Ecto neural progenitor cell (in vitro differentiated cells): Measurements from ENCODE around the gene CD3D.
"Not testable (repeated sequence)": the region's sequence is repeated elsewhere in the genome, so short reads cannot be mapped to it uniquely, and the experiment has no call there.

Source experiments
- DNase-seq: peaks from one replicate; pipeline ENCODE4 v3.0.0-alpha.2; 2018; ENCODE audit warnings: low spot score

Gene CD3D

DNA sequence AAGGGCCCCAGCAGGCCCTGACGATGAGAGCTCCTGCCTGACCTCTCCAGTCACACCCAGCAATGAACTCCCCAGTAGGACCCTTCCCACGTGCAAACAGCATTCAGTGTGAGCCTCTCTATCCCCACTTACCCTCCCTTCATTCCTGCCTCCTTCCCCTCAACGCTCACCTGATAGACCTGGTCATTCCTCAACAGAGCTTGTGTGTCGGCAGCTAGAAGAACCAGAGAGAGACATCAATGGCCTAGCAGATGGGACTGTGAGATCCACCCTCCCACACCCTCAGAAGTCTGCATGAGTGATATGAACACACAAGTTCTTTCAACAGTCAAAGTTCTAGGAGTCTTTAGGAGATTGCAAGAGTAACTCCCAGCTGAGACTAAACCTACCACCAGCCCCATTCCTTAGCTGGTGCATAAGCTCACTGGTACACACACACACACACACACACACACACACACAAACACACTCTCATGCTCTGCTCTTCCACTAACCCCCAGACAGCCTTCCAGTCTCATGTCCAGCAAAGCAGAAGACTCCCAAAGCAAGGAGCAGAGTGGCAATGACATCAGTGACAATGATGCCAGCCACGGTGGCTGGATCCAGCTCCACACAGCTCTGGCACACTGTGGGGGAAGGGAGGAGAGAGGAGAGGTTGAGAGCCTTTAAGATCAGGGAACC is 3.1 kb downstream of the CD3D start:
- no peak for DNase-seq

DNA sequence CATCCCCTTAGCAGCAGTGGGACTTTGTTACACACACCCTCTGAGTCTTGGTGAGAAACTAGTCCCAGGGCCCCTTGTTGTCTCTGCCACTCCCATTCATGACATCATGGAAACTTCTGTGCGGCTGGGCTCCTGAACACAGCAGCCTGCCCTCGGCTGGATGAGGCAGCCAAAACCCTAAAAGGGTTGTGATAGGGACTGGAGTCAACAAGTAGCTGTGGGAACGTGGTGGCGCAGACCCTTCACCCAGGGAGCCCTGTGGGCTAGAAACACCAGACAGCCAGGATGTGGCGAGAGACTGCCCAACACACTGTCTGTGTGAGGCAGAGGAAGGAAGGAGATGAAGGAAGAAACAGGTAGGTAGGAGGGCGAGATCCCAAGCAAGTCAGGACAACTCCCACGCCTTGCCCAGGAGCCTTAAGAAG is 3.9 kb downstream of the CD3D start:
- DNase-seq, result no peak

DNA sequence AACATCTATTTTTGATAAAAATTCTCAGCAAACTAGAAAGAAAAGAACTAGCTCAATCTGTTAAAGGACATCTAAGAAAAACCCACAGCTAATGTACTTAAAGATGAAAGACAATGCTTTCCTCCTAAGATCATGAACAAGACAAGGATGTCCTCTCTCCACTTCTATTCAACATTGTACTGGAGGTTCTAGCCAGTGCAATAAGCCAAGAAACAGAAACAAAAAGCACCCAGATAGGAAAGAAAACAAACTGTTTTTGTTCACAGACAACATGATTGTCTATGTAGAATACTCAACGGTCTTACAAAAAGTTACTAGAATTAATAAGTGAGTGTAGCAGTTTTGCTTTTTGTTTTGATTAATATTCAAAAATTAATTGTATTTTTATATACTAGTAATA is 7.8 kb downstream of the CD3D start:
- no peak for DNase-seq

DNA sequence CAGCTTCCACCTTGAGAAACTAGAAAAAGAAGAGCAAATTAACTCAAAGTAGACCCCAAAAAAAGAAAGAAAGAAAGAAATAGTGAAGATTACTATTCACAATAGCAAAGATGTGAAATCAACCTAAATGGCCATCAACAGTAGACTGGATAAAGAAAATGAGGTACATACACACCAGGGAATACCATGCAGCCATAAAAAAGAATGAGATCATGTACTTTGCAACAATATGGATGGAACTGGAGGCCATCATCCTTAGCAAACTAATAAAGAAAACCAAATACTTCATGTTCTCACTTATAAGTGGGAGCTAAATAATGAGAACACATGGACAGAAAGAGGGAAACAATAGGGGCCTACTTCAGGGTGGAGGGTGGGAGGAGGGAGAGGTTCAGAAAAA is 13.8 kb downstream of the CD3D start:
- no peak for DNase-seq

DNA sequence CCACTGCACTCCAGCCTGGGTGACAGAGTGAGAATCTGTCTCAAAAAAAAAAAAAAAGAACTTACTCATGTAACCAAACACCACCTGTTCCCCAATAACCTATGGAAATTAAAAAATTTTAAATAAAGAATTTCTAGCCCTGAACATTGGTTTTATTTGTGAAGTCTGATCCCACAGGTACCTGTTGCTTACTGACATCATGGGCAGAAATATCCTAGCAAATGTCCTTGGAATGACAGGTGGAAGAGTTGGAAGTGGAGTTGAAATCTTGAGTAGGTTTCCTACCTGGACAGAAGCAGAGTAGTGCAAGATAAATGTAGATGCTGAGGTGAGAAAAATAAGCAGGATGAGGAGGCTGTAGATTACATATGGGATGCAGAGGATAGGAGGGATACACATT is 17.2 kb downstream of the CD3D start:
- DNase-seq, result no peak

DNA sequence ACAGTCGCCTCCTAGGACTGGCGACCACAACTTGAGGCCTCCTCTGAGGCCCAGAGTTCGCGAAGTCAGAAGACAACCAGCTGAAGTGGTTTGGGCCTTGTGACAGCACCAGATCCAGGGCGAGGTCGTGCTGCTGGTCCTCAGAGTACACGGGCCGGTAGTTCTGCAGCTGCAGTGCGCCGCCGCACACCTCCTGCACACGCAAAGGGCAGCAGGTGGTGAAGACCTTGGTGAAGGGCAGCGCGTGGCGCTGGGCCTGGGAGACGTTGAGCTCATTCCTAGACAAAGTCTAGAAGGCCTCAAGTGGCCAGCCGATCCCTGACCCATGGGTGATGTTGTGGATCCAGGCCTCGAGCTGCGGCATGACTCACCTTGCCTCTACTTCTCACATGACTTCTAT is 19.8 kb downstream of the CD3D start:
- no peak for DNase-seq

DNA sequence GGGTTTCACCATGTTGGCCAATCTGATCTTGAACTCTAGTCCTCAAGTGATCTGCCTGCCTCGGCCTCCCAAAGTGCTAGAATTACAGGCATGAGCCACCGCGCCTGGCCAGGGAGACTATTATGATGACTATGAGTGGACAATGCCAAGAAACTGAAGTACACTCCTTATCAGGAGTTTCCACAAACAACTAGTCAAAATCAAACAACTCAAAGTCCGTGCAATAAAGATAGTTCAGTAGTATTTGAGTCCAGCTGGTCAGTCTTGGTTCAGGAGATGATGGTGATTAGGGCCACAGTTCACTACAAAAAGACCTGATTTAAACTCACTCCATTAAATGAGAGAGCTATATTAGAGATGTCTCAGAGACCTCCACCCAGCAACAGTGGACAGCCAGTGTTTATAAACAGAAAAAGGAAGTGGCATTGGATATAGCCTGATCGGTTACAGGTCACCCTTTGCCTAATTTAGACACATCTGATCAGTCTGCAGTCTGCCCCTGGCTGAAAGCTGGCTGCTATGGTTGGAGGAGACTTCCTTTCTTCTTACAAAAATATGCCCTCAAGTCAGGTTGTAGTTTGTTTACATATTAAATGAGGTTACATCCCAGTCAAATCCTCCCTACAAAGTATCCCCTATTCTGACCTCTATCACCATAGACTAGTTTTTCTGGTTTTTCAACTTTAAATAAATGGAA is 21.0 kb downstream of the CD3D start:
- DNase-seq, result no peak

DNA sequence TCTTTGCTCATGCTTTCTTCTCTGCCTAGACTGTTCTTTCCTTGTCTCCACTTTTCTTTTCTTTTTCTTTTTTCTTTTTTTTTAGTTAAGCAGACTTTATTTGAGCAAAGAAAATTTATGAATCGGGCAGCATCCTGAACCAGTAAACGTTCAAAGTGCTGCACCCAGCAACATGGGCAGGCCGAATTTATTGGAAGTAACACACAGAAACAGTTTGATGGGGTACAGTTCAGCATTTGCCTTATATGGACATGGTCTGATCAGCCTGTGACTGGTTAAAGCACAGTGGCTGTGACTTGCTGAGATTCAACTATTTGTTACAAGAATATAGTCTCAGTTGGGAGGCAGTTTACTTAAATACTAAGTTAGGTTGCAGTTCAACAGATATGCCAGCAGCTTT is 22.0 kb downstream of the CD3D start:
- no peak for DNase-seq

DNA sequence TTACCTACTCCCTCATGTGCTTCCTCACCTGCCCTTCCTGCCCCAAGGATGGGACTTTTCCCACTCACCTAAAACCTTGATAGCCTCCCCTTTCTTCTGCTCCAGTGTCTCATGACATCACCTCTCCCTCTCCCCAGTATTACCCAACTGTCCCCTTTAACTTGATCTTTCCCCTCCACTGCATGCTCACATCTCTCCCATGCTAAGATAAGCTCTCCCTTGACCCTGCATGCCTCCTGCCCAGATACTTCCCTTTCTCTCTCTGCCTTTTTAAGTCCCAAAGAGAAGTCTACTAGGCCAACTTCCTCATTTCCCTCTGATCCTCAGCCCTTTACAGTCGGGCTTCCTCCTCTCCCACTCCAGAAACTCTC is 23.2 kb downstream of the CD3D start:
- DNase-seq, result no peak

DNA sequence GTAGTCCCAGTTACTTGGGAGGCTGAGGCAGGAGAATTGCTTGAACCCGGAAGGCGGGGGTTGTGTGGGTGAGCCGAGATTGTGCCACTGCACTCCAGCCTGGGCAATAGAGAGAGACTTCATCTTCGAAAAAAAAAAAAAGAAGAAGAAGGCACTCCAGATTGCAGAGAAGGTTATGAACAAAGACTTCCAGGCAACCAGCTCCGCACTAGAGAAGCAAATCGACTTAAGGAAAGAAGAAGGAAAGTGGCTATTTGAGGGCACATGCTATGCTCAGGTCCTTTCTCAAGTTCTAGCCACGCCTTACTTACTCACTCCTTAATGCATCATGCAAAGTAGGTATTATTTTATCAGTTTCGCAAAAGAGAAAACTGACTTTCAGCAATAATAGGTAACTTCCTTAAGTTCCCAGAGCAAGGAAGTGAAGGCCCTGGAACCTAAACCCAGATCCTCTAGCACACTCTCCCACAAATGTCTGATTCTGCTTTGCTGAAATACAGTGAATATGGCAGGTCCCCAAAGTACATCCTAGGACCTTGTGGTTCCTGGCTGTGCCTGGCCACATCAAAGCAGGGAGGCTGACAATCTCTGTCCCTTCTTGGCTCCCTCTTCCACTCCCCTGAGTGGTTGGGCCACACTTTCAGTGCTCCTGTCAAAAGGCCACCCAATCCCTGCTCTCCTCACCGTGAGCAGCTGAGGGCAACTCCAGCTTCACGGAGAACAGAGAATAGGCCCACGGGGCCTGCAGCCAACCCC is 23.7 kb downstream of the CD3D start:
- no peak for DNase-seq

DNA sequence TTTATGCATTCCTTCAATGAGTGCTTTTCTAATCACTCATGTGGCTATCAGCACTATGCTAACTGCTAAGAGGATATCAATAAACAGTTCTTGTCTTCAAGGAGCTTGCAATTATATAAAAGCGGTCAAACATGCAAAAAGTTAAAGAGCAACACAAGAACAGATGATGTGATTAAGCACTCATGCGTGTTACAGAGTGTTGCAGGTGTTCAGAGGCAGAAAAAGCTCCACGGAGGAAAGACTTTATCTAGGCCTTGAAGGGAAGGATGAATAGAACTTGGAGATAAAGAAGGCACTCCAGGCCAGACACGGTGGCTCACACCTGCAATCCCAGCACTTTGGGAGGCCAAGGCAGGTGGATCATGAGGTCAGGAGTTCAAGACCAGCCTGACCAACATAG is 24.4 kb downstream of the CD3D start:
- no peak for DNase-seq

DNA sequence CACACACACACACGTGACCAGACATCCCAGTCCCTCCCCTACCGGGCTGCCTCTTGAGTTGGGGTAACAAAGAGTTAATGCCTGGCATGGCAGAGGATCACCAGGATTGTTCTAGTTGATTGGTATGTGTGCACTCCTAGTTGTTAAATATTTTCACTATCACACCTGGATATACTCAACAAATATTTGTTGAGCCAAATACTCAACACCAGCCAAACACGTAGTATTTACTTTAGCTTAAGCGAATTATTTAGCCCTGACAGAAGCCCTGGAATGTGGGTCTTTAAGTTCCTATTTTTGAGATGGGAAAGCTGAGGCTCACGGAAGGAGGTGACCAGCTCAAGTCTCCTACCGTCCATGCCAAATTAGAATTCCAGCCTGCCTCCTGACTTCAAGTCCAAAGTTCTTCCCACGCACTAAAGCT is 27.5 kb downstream of the CD3D start:
- DNase-seq, result no peak

DNA sequence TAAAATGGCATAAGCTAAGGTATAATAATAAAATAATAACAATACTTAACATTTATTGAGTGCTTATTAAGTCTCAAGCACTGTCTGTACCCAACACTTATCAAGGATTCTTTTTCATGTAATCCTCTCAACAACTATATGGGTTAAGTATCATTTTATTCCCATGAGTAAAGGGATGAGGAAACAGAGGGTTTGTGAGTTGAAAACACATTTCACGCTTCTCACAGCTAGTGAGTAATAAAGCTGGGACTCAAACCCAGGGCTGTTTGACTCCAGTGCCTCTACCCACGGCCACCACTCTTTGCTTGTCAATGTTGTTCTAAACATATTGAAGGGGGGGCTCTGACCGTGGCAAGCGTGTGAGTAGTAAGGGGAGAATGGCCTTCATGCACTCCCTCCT is 29.3 kb downstream of the CD3D start:
- DNase-seq, result no peak

DNA sequence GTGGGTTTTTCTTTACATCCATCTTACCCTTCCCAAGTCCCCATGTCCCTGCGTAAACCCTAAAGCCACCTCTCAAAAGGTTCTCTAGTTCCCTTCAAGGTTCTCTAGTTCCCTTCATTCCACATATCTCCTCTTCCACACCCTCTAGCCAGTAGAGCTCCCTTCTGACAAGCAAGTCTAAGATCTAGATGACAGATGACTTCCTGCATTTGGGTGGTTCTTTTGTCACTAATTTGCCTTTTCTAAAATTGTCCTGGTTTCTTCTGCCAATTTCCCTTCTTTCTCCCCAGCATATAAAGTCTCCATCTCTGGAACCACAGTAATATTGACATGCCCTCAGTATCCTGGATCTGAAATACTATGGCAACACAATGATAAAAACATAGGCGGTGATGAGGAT is 30.2 kb downstream of the CD3D start:
- DNase-seq, result no peak

DNA sequence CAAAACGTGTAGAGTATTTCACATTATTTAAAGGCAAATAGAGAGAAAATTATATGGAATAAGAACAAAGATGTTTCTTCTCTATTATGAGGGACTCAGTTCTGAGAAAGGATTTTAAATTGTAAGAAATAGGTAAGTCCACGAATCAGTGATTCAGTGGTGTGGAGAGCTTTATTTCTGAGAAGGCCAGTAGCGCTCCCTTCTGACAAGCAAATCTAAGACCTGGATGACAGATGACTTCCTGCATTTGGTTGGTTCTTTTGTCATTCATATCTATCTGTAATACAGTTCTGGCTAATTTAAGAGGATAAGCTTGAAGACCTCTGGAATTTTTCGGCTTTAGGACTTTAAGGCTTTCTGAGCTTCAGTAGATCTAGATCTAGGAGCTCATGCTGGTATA is 31.0 kb downstream of the CD3D start:
- no peak for DNase-seq

DNA sequence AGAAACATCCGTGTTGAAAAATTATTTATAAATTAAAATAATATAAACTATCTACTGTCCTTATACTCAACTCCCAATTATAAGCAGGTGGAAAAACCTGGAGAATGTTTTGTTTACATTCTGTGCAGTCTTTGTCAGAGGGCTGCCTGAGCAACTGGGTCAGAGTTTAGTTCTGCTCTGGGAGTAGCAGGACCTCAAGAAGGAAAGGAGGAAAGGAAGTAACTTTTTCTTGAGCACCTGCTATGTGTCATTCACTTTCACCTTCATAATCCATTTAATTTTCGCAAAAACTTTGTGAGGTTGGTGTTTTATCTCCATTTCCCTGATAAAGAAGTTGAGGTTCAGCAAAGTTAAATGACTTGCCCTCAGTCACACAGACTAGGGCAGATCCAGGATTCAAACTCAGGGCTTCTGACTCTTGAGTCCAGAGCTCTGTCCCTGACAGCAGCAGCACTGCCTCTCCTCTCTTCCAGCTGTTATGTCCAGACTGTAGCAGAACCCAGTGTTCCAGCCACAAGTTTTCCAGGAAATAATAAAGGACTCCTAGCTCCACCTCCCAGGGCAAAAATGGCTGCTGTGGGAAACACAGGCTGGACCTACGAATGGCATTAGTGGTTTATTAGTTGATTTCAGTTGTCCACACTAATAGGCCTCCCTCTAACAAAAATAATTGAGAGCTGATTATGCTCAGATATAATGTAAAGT is 31.6 kb downstream of the CD3D start:
- DNase-seq, result no peak

DNA sequence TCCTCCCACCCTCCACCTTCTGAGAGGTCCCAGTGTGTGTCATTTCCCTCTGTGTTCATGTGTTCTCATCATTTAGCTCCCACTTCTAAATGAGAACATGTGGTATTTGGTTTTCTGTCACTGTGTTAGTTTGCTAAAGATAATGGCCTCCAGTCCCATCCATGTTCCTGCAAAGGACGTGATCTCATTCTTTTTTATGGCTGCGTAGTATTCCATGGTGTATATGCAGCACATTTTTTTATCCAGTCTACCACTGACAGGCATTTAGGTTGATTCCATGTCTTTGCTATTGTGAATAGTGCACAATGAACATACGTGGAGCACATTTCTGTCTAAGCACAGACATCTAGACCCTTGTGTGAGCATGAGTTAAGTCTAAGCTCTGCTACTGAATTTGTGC is 32.2 kb downstream of the CD3D start:
- no peak for DNase-seq

DNA sequence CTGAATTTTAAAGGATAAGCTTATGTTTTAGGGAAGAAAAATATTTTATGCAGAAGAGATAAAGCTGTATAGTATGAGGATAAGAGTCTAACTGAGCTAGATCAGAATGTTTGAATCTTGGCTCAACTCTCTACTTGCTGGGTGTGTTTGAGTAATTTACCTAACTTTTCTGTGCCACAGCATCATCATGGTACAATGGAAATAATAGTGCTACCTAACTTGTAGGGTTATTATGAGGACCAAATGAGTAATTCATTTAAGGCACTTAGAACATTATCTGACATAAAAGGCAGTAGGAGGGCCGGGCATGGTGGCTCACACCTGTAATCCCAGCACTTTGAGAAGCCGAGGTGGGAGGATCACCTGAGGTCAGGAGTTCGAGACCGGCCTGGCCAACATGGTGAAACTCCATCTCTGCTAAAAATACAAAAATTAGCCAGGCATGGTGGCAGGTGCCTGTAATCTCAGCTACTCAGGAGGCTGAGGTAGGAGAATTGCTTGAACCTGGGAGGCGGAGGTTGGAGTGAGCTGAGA is 33.4 kb downstream of the CD3D start:
- DNase-seq, result not testable (repeated sequence)

DNA sequence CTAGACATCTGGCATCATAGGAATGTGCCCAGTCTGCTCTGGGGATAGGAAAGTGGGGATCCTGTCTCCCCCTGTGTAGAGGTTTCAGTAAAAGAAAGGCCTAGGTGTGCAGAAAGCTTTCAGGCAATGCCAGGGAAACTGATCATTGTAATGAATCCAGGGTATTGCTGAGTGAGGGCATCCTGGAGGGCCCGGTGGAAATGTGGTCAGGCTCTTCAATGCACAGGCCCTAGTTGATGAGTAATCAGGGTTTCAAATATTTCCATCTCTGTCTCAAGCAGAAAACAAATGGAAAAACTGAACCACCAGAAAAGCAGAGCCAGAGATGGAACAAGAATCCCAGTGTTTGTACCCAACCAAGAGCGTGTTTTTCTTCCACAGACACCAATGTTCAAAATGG is 35.9 kb downstream of the CD3D start:
- no peak for DNase-seq

DNA sequence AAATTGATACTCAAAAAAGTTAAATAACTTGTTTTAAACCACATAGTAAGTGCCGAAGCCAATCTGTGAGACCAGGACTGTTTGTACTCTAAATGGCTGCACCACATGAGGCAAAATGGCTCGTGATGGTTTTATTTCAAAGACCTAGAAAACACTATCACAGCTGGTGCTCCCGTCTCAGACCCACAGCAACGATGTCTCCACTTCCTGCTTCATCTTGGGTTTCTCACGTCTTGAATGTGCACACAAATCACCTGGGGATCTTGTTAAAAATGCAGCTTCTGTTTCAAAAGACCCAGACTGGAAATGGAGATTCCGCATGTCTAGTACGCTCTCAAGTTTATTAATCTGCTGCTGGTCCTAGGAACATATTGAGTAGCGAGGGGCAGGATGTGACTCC is 36.8 kb downstream of the CD3D start:
- DNase-seq, result no peak

DNA sequence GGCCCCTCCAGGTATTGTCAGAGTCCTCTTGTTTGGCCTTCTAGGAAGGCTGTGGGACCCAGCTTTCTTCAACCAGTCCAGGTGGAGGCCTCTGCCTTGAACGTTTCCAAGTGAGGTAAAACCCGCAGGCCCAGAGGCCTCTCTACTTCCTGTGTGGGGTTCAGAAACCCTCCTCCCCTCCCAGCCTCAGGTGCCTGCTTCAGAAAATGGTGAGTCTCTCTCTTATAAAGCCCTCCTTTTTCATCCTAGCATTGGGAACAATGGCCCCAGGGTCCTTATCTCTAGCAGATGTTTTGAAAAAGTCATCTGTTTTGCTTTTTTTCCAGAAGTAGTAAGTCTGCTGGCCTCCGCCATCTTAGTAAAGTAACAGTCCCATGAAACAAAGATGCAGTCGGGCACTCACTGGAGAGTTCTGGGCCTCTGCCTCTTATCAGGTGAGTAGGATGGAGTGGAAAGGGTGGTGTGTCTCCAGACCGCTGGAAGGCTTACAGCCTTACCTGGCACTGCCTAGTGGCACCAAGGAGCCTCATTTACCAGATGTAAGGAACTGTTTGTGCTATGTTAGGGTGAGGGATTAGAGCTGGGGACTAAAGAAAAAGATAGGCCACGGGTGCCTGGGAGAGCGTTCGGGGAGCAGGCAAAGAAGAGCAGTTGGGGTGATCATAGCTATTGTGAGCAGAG is 37.8 kb downstream of the CD3D start, which contains the start of gene CD3E:
Gene CD3E (plus strand): TSS at position 163 of the 681 bp plus-strand sequence. CDS start 223 bp downstream, at position 386.
- DNase-seq, result no peak

DNA sequence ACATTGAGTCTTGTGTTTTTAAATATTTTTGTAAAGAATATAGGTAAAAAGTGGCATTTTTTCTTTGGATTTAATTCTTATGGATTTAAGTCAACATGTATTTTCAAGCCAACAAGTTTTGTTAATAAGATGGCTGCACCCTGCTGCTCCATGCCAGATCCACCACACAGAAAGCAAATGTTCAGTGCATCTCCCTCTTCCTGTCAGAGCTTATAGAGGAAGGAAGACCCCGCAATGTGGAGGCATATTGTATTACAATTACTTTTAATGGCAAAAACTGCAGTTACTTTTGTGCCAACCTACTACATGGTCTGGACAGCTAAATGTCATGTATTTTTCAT is 38.3 kb downstream of the CD3D start:
- no peak for DNase-seq
